ENCODE results near the gene RGS1.

The RGS1 gene

GRCh38 chr1:192620071-192620635, 44.6 kb downstream of the RGS1 start:
- no peak for DNase-seq (ENCODE audit: low read depth)

GRCh38 chr1:192626366-192627179, 51.0 kb downstream of the RGS1 start:
- no peak for DNase-seq (ENCODE audit: low read depth)

GRCh38 chr1:192627901-192628300, 52.3 kb downstream of the RGS1 start:
- no peak for DNase-seq (ENCODE audit: low read depth)

GRCh38 chr1:192628396-192629057, 53.0 kb downstream of the RGS1 start:
- DNase-seq (ENCODE audit: low read depth): no peak

GRCh38 chr1:192629612-192630011, 54.0 kb downstream of the RGS1 start:
- DNase-seq (ENCODE audit: low read depth): no peak
